Lower leg skin (tissue), 3 donors: ENCODE data around the gene CIB4.

Source experiments
- CTCF ChIP-seq, 3 donors: fragments of 450-650 bp; IDR thresholded peaks; one replicate each; pipeline ENCODE4 v1.5.1; 2016; ENCODE audit warnings: antibody characterized with exemption in 3 of 3, mild to moderate bottlenecking in 3 of 3, moderate library complexity in 2 of 3
- POLR2A ChIP-seq, 2 donors: fragments of 450-650 bp; IDR thresholded peaks; one replicate each; pipeline ENCODE4 v1.6.1; 2016 to 2017; ENCODE audit warnings: antibody characterized with exemption in 2 of 2, mild to moderate bottlenecking in 1 of 2, moderate library complexity in 1 of 2

GRCh38 chr2:26609839-26610277 is 31.3 kb downstream of the CIB4 start:
- TF ChIP-seq CTCF (IDR thresholded peaks at IDR 0.05) (no peak), POLR2A (IDR thresholded peaks at IDR 0.05) (no peak)
